Measurements from ENCODE around the gene PAX8. TPM values are rescaled to one million over a fixed set of nuclear protein-coding genes. Genes with fewer than 3 reads are reported as not detected.

The PAX8 gene
- total RNA-seq, 1 donor from 2014 or later, result 2.9 TPM

DNA sequence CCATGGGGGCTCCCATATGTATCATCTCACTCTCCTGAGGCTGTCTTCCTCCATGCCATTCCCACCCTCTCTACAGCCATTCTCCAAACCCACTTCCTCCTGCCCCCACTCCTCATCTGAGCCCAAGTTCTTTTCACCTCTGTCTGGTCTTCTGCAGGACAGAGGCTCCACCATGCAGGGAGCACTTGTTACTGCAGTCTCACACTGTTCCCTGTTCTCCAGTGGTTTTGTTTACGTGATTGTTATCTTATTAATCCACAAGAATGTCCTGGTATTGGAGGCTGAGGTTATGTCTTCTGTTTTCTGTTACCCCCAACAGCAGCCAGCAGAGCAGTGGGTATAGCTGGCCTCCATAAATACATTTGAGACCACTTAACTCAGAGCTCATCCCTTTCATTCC, 51.4 kb downstream of the PAX8 start:
- Histone ChIP-seq H3K36me3 (no peaks in the 10 kb centered on the region), H3K9me3 (ENCODE audit: low read depth) (no peaks in the 10 kb centered on the region), H3K27ac (no peak overlapping the region), H3K4me1 (peaks cover 18% of the 10 kb centered on the region), H2AFZ (replicated peaks) (no peak overlapping the region), H3K27me3 (no peaks in the 10 kb centered on the region), H3K4me2 (no peak overlapping the region), H3F3A (ENCODE audit: low read depth) (peaks cover 12% of the 10 kb centered on the region), H4K20me1 (ENCODE audit: low read depth) (no peaks in the 10 kb centered on the region), H3K79me2 (ENCODE audit: low read depth) (no peaks in the 10 kb centered on the region), H3K9ac (no peak overlapping the region), H3K4me3 (no peak overlapping the region)
- no peak for DNase-seq (ENCODE audit: low spot score)
- peaks cover 8% of the 10 kb centered on the region for H3K9me3 Mint-ChIP-seq
- H3K4me1 Mint-ChIP-seq, result peaks cover 51% of the 10 kb centered on the region
- H3K27ac Mint-ChIP-seq, result peak overlapping the region; percentile 34
- H3K4me3 Mint-ChIP-seq, result peak overlapping the region; percentile 3
- TF ChIP-seq, protein P1, sequence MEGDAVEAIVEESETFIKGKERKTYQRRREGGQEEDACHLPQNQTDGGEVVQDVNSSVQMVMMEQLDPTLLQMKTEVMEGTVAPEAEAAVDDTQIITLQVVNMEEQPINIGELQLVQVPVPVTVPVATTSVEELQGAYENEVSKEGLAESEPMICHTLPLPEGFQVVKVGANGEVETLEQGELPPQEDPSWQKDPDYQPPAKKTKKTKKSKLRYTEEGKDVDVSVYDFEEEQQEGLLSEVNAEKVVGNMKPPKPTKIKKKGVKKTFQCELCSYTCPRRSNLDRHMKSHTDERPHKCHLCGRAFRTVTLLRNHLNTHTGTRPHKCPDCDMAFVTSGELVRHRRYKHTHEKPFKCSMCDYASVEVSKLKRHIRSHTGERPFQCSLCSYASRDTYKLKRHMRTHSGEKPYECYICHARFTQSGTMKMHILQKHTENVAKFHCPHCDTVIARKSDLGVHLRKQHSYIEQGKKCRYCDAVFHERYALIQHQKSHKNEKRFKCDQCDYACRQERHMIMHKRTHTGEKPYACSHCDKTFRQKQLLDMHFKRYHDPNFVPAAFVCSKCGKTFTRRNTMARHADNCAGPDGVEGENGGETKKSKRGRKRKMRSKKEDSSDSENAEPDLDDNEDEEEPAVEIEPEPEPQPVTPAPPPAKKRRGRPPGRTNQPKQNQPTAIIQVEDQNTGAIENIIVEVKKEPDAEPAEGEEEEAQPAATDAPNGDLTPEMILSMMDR (IDR thresholded peaks at IDR 0.05), result no peak
- TF ChIP-seq EZH2phosphoT487 (IDR thresholded peaks at IDR 0.05), result no peak
- no peak for TF ChIP-seq EZH2 (IDR thresholded peaks at IDR 0.05)
- peaks cover 4% of the 10 kb centered on the region for H3K36me3 Mint-ChIP-seq
- H3K27me3 Mint-ChIP-seq (ENCODE audit: insufficient read depth, low read depth), result peaks cover 19% of the 10 kb centered on the region

DNA sequence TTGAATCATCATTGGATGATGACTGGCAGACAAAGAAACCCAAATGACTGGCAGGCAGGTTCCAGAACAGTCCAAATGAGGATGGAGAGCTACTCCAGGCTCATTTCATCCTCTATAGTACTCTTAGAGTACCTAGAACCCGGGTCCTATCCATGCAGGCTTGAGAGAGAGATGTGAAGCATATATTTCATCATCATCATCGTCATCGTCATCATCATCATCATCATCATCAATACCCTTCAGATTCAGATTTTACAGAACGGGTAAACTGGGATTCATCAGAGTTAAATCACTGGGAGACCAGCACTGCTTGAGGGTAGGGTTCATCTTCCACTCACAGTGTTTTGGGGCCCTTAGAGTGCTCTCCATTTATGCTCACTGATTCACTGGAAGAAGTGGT, 52.3 kb downstream of the PAX8 start:
- no peak overlapping the region for H2AFZ ChIP-seq (replicated peaks)
- TF ChIP-seq EZH2 (IDR thresholded peaks at IDR 0.05), result no peak
- TF ChIP-seq EZH2phosphoT487 (IDR thresholded peaks at IDR 0.05), result no peak
- TF ChIP-seq, protein P1 (IDR thresholded peaks at IDR 0.05), result no peak
- H3K36me3 Mint-ChIP-seq, result peaks cover 4% of the 10 kb centered on the region
- no peaks in the 10 kb centered on the region for H3K9me3 ChIP-seq (ENCODE audit: low read depth)
- H3K79me2 ChIP-seq (ENCODE audit: low read depth), result no peaks in the 10 kb centered on the region
- H3K27me3 Mint-ChIP-seq (ENCODE audit: insufficient read depth, low read depth), result peaks cover 14% of the 10 kb centered on the region
- no peak overlapping the region for H3K27ac ChIP-seq
- H3K9ac ChIP-seq, result no peak overlapping the region
- peak overlapping the region; percentile 12 for H3K4me3 Mint-ChIP-seq
- H3K4me2 ChIP-seq, result peak overlapping the region; percentile 76
- peaks cover 18% of the 10 kb centered on the region for H3K4me1 ChIP-seq
- peaks cover 12% of the 10 kb centered on the region for H3F3A ChIP-seq (ENCODE audit: low read depth)
- H3K4me1 Mint-ChIP-seq, result peaks cover 55% of the 10 kb centered on the region
- peak overlapping the region; percentile 95 for H3K27ac Mint-ChIP-seq
- no peaks in the 10 kb centered on the region for H3K36me3 ChIP-seq
- peaks cover 8% of the 10 kb centered on the region for H3K9me3 Mint-ChIP-seq
- DNase-seq (ENCODE audit: low spot score), result no peak
- no peak overlapping the region for H3K4me3 ChIP-seq
- no peaks in the 10 kb centered on the region for H3K27me3 ChIP-seq
- H4K20me1 ChIP-seq (ENCODE audit: low read depth), result no peaks in the 10 kb centered on the region

DNA sequence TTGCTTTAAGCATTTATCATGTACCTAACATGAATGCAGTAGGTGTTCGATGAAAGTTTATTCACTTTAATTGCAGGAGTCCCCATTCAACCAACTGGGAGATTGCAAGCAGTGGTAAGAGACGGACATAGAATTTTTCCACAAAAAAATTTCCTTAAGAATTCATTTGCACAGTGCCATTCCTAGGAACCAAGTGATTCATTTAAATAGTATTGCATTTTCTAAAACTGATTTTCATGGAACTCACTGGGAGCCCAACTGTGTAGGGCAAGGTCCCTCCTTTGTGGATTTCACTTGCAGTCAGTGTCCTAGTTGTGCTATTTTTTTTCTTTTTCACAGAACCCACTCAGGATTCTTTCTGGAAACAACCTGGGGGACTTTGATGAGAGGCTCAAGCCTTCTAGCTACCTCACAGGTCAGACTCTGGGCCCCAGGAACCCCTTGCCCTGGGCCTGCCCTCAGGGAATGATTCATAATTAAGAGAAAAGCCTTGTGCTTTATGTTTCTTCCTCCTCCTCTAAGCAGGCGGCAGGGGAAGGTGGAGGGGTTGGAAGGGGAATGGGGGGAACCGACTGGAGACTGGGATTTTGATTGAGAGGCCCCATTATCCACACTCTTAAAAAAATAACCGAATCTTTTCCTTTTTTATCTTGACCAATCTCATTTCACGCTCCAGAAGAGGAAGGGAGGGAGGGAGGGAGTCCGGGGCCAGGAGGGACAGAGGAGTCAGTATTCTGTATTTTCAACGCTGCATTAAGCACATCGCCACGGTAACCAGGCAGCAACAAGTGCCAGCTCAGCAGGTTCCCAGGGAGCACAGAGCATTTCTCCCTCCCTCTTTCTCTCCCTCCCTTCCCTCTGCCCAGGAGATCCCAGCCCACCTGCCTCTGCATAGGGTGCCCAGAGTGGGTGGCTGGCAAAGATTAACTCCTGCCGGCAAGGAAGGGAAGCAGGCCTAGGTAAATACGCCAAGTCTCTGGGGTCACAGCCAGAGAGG, 53.2 kb downstream of the PAX8 start:
- peak overlapping the region; percentile 44 for H3K4me3 Mint-ChIP-seq
- Histone ChIP-seq H4K20me1 (ENCODE audit: low read depth) (no peaks in the 10 kb centered on the region), H3K4me1 (peaks cover 18% of the 10 kb centered on the region), H3K27ac (peak overlapping the region; percentile 68), H3K4me2 (peak overlapping the region; percentile 76), H3K4me3 (peak overlapping the region; percentile 22), H3K9ac (no peak overlapping the region), H2AFZ (replicated peaks) (peak overlapping the region; percentile 65), H3F3A (ENCODE audit: low read depth) (peaks cover 12% of the 10 kb centered on the region), H3K27me3 (no peaks in the 10 kb centered on the region), H3K9me3 (ENCODE audit: low read depth) (no peaks in the 10 kb centered on the region), H3K36me3 (no peaks in the 10 kb centered on the region), H3K79me2 (ENCODE audit: low read depth) (no peaks in the 10 kb centered on the region)
- peaks cover 60% of the 10 kb centered on the region for H3K4me1 Mint-ChIP-seq
- TF ChIP-seq EZH2phosphoT487 (IDR thresholded peaks at IDR 0.05) (no peak), EZH2 (IDR thresholded peaks at IDR 0.05) (no peak)
- TF ChIP-seq, protein P1 (IDR thresholded peaks at IDR 0.05), result no peak
- H3K27me3 Mint-ChIP-seq (ENCODE audit: insufficient read depth, low read depth), result peaks cover 12% of the 10 kb centered on the region
- H3K27ac Mint-ChIP-seq, result peak overlapping the region; percentile 95
- peaks cover 4% of the 10 kb centered on the region for H3K36me3 Mint-ChIP-seq
- H3K9me3 Mint-ChIP-seq, result peaks cover 8% of the 10 kb centered on the region
- DNase-seq (ENCODE audit: low spot score), result peak; percentile 87
